GM12878 (cell line): ENCODE measurements around the gene PATL1. TPM values are rescaled to one million over a fixed set of nuclear protein-coding genes. Genes with fewer than 3 reads are reported as not detected.

Experiments
- ATAC-seq: fragments of 200-7000 bp; cut with Tn5 transposase; 3 replicates; pipeline ENCODE4 v1.9.1; 2020; ENCODE audit warnings: mild to moderate bottlenecking, moderate library complexity
- BruUV-seq: library from RNA; stranded (reverse); fragments of 400-500 nt; replicated peaks from 2 replicates; lab custom pipeline; 2021; lab: Mats Ljungman, UMichigan
- CTCF ChIA-PET: fragments of 300-600 bp; sonication (Branson Sonifier 250); formaldehyde crosslinking; extraction: SDS; loops from one replicate; lab custom pipeline; 2021; ENCODE audit warnings: inconsistent platforms; lab: Yijun Ruan, JAX
- POLR2A ChIA-PET: fragments of 350-600 bp; formaldehyde crosslinking; extraction: SDS; loops from one replicate; lab custom pipeline; 2021; ENCODE audit warnings: inconsistent platforms; lab: Charles Lee
- RAD21 ChIA-PET: fragments of 300-600 bp; sonication (Branson Sonifier 250); formaldehyde crosslinking; loops from one replicate; lab custom pipeline; 2023; ENCODE audit warnings: antibody characterized with exemption; ENCODE audit not compliant: unreplicated experiment; lab: Charles Lee
- SMC1A ChIA-PET: fragments of 300-600 bp; sonication (Branson Sonifier 250); formaldehyde crosslinking; loops from one replicate; lab custom pipeline; 2023; ENCODE audit not compliant: unreplicated experiment, uncharacterized antibody; lab: Charles Lee
- DNase-seq: peaks from one replicate; pipeline ENCODE4 v3.0.0-alpha.2; 2011; ENCODE audit warnings: low read depth, low spot score
- FAIRE-seq: peaks from 3 replicates; lab custom pipeline; 2011; peaks lifted over from hg19 to GRCh38; lab: Jason Lieb, UNC
- H2AFZ ChIP-seq: 2 replicates; pipeline ENCODE4 v1.6.0; 2011; ENCODE audit warnings: low read depth, low read length, control low read depth; ENCODE audit not compliant: control insufficient read depth
- H3K27ac ChIP-seq: 2 replicates; pipeline ENCODE4 v1.5.1; 2011; ENCODE audit warnings: control low read depth; ENCODE audit not compliant: control insufficient read depth, insufficient read depth
- H3K27me3 ChIP-seq, 2 experiments: replicated peaks in 1 of 2; 2 replicates each; pipeline versions ENCODE4 v1.6.0 to v1.6.1; 2011; ENCODE audit warnings: low read length in 1 of 2; ENCODE audit not compliant: control insufficient read depth in 2 of 2, insufficient read depth in 2 of 2
- H3K36me3 ChIP-seq, 2 experiments: 2 replicates each; pipeline ENCODE4 v1.5.1; 2011; ENCODE audit warnings: low read length in 1 of 2; ENCODE audit not compliant: control insufficient read depth in 2 of 2, insufficient read depth in 2 of 2
- H3K4me1 ChIP-seq: 2 replicates; pipeline ENCODE4 v1.6.1; 2011; ENCODE audit warnings: mild to moderate bottlenecking, low read length, moderate library complexity, mixed read lengths; ENCODE audit not compliant: control insufficient read depth, insufficient read depth
- H3K4me2 ChIP-seq: 2 replicates; pipeline ENCODE4 v1.6.0; 2011; ENCODE audit warnings: control low read depth; ENCODE audit not compliant: control insufficient read depth, insufficient read depth
- H3K4me3 ChIP-seq: fragments of 200-600 bp; sonication (generic); 2 replicates; pipeline ENCODE4 v1.5.1; 2016
- H3K79me2 ChIP-seq: 2 replicates; pipeline ENCODE4 v1.6.0; 2011; ENCODE audit warnings: low read length; ENCODE audit not compliant: control insufficient read depth, insufficient read depth
- H3K9ac ChIP-seq: 2 replicates; pipeline ENCODE4 v1.8.0; 2011; ENCODE audit warnings: low read length, control low read depth, mixed read lengths; ENCODE audit not compliant: control insufficient read depth, insufficient read depth
- H3K9me3 ChIP-seq: replicated peaks from 3 replicates; pipeline ENCODE4 v1.5.1; 2011; ENCODE audit warnings: mild to moderate bottlenecking, low read length; ENCODE audit not compliant: control insufficient read depth, insufficient read depth
- H4K20me1 ChIP-seq: 2 replicates; pipeline ENCODE4 v1.6.0; 2011; ENCODE audit not compliant: control insufficient read depth, insufficient read depth
- CHD1 ChIP-seq: IDR thresholded peaks from 2 replicates; pipeline ENCODE4 v1.6.1; 2012; ENCODE audit warnings: low read depth, low read length, improper control_type of control experiment
- E2F4 ChIP-seq: IDR thresholded peaks from 2 replicates; pipeline ENCODE4 v1.6.1; 2012; ENCODE audit warnings: low read depth, low read length, improper control_type of control experiment
- EGR1 ChIP-seq, 2 experiments: IDR thresholded peaks; 1 replicate in 1 of 2; 2 replicates in 1 of 2; pipeline ENCODE4 v1.6.1; 2011 to 2012; ENCODE audit warnings: low read depth in 2 of 2, low read length in 2 of 2, borderline replicate concordance in 1 of 2, mild to moderate bottlenecking in 1 of 2, moderate library complexity in 1 of 2
- ESRRA ChIP-seq: IDR thresholded peaks from 2 replicates; pipeline ENCODE4 v1.6.1; 2012; ENCODE audit warnings: mild to moderate bottlenecking, low read length, improper control_type of control experiment
- FOXM1 ChIP-seq: IDR thresholded peaks from 2 replicates; pipeline ENCODE4 v1.6.1; 2012; ENCODE audit warnings: low read depth, mild to moderate bottlenecking, inconsistent platforms, low read length, moderate library complexity
- HDAC6 ChIP-seq: fragments of 200-600 bp; sonication (generic); IDR thresholded peaks from one replicate; pipeline ENCODE4 v1.8.0; 2017; ENCODE audit warnings: antibody characterized with exemption; ENCODE audit not compliant: unreplicated experiment
- HDGF ChIP-seq: fragments of 450-650 bp; IDR thresholded peaks from 2 replicates; pipeline ENCODE4 v1.6.1; 2016; ENCODE audit warnings: antibody characterized with exemption
- MYC ChIP-seq: IDR thresholded peaks from 2 replicates; pipeline ENCODE4 v1.6.1; 2011; ENCODE audit warnings: mild to moderate bottlenecking, low read length, moderate library complexity, inconsistent platforms; ENCODE audit not compliant: insufficient read depth, insufficient replicate concordance, insufficient read length, severe bottlenecking
- NBN ChIP-seq: fragments of 450-650 bp; IDR thresholded peaks from 2 replicates; pipeline ENCODE4 v1.6.1; 2016
- NRF1 ChIP-seq: conservative IDR thresholded peaks from 2 replicates; pipeline ENCODE4 v1.6.1; 2011; ENCODE audit warnings: mild to moderate bottlenecking, low read depth, low read length, improper control_type of control experiment
- POLR2AphosphoS5 ChIP-seq: IDR thresholded peaks from 2 replicates; pipeline ENCODE4 v1.6.1; 2011; ENCODE audit warnings: mild to moderate bottlenecking, low read length, inconsistent platforms
- WRNIP1 ChIP-seq: IDR thresholded peaks from 2 replicates; pipeline ENCODE4 v1.6.1; 2011; ENCODE audit warnings: low read depth, low read length, improper control_type of control experiment, borderline replicate concordance
- ZBTB40 ChIP-seq: fragments of 450-650 bp; IDR thresholded peaks from 2 replicates; pipeline ENCODE4 v1.6.1; 2016; ENCODE audit warnings: mild to moderate bottlenecking, moderate library complexity, borderline replicate concordance
- ZNF207 ChIP-seq: fragments of 450-650 bp; IDR thresholded peaks from 2 replicates; pipeline ENCODE4 v1.6.1; 2014; ENCODE audit warnings: antibody characterized with exemption, mild to moderate bottlenecking, borderline replicate concordance
- ZNF217 ChIP-seq: fragments of 450-650 bp; IDR thresholded peaks from 2 replicates; pipeline ENCODE4 v1.6.1; 2017; ENCODE audit warnings: antibody characterized with exemption, mild to moderate bottlenecking
- WGBS: methylation state at CpG from one replicate; pipeline ENCODE4 v1.1.6; 2016; ENCODE audit warnings: low lambda C conversion rate; ENCODE audit not compliant: insufficient replicate concordance, insufficient coverage; ENCODE audit errors: missing lambda C conversion rate; 5-methylcytosine and 5-hydroxymethylcytosine counted together
- in situ Hi-C: fragments of 300-500 bp; cut with MboI; formaldehyde crosslinking; loops from 9 replicates; pipeline ENCODE4 v1.14.3; 2018; ENCODE audit warnings: mixed read lengths
- intact Hi-C: fragments of 100-400 bp; cut with micrococcal nuclease; formaldehyde crosslinking; loops from one replicate; pipeline ENCODE4 v1.14.2; 2022; ENCODE audit not compliant: unreplicated experiment
- polyA plus RNA-seq, 11 experiments: library from polyadenylated mRNA; depleted of rRNA in 4 of 11; unstranded in 6 of 11; stranded (reverse) in 5 of 11; fragments of >200 nt; fragmentation: Nextera tagmentation in 4 of 11; fragmentation: Illumina TruSeq in 1 of 11; extraction: Ambion mirVana in 4 of 11; extraction: Trizol in 1 of 11; gene quantifications; 1 replicate in 1 of 11; 2 replicates in 10 of 11; pipeline versions ENCODE4 v1.2.1 to v1.2.3, GENCODE V29; 2011 to 2016; ENCODE audit warnings: inconsistent platforms in 2 of 11, missing spikeins in 2 of 11, low read depth in 1 of 11
- total RNA-seq, 4 experiments: library from RNA; depleted of rRNA in 3 of 4; stranded (reverse); fragments of >200 nt in 3 of 4; fragmentation: Illumina TruSeq in 1 of 4; extraction: Trizol in 1 of 4; gene quantifications; 2 replicates each; pipeline versions ENCODE4 v1.2.1 to v1.2.3, GENCODE V29; 2013 to 2021
- TF ChIP-seq, protein P1 (sequence below): IDR thresholded peaks from 2 replicates; pipeline ENCODE4 v1.6.1; 2011; ENCODE audit warnings: low read depth, mild to moderate bottlenecking, low read length, moderate library complexity, borderline replicate concordance; ENCODE audit errors: extremely low read depth
- TF ChIP-seq, protein P2 (sequence below): fragments of 450-650 bp; IDR thresholded peaks from 2 replicates; pipeline ENCODE4 v1.6.1; 2017; ENCODE audit warnings: antibody characterized with exemption, mild to moderate bottlenecking, moderate library complexity

The PATL1 gene
- total and polyA plus RNA-seq, 10 of the 15 experiments (the other 5 are each of a cell fraction or from before 2014, with no cell fraction given) = 5.3 to 62.0 (median 14.9) TPM

DNA sequence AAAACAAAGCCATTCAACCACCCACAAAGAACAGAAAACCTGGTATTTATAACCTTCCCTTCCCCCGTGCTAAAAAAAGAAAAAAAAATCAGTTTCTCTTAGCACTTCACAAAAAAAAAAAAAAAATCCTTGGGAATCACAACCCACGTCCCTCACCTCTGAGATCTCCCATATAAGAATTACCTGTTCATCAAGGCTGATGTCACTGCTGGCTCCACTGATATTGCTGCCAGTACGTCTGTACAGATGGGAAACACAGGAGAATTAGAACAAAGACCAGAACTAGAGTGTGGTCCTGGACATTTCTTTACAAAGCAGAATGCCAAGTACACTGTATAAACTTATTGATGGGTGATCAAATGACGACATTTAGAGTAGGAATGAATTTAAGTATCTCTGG is 68.2 kb downstream of the PATL1 start:
- Histone ChIP-seq H3K9me3 (no peaks in the 10 kb centered on the region), H3K4me1 (no peaks in the 10 kb centered on the region), H2AFZ (no peak overlapping the region), H3K9ac (no peak overlapping the region), H3K36me3 (peaks cover 17 to 51% of the 10 kb centered on the region in 2 experiments), H3K27me3 (no peaks in the 10 kb centered on the region), H3K79me2 (no peaks in the 10 kb centered on the region), H3K4me3 (no peak overlapping the region), H4K20me1 (no peaks in the 10 kb centered on the region), H3K4me2 (no peak overlapping the region), H3K27ac (no peak overlapping the region)
- intact Hi-C loops = no loop called here
- ChIA-PET POLR2A (no interaction called here), SMC1A (no interaction called here), CTCF (no interaction called here), RAD21 (no interaction called here)
- FAIRE-seq (no peak), ATAC-seq (no peak), DNase-seq (no peak)
- TF ChIP-seq NBN (no peak), EGR1 (IDR thresholded peaks at IDR 0.05; ENCODE audit: borderline replicate concordance in 1 of 2, low read depth in 2 of 2, low read length in 2 of 2) (no peak), ESRRA (no peak), HDAC6 (no peak), MYC (no peak), ZNF217 (no peak), NRF1 (no peak), WRNIP1 (no peak), HDGF (no peak), ZNF207 (no peak), POLR2AphosphoS5 (no peak), CHD1 (no peak), E2F4 (no peak), FOXM1 (no peak), ZBTB40 (no peak)
- TF ChIP-seq, protein P1, sequence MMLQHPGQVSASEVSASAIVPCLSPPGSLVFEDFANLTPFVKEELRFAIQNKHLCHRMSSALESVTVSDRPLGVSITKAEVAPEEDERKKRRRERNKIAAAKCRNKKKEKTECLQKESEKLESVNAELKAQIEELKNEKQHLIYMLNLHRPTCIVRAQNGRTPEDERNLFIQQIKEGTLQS = no peak
- TF ChIP-seq, protein P2, sequence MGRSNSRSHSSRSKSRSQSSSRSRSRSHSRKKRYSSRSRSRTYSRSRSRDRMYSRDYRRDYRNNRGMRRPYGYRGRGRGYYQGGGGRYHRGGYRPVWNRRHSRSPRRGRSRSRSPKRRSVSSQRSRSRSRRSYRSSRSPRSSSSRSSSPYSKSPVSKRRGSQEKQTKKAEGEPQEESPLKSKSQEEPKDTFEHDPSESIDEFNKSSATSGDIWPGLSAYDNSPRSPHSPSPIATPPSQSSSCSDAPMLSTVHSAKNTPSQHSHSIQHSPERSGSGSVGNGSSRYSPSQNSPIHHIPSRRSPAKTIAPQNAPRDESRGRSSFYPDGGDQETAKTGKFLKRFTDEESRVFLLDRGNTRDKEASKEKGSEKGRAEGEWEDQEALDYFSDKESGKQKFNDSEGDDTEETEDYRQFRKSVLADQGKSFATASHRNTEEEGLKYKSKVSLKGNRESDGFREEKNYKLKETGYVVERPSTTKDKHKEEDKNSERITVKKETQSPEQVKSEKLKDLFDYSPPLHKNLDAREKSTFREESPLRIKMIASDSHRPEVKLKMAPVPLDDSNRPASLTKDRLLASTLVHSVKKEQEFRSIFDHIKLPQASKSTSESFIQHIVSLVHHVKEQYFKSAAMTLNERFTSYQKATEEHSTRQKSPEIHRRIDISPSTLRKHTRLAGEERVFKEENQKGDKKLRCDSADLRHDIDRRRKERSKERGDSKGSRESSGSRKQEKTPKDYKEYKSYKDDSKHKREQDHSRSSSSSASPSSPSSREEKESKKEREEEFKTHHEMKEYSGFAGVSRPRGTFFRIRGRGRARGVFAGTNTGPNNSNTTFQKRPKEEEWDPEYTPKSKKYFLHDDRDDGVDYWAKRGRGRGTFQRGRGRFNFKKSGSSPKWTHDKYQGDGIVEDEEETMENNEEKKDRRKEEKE = no peak
- no TSS peak for BruUV-seq
- in situ Hi-C loops = no loop called here
- WGBS = 77% methylated on average over 4 of the region's 4 CpGs
